GM23338 (cell line): ENCODE results near the gene RAB40A.

ENCODE experiments used
- CREB1 ChIP-seq: fragments of 250-450 bp; sonication (Bioruptor Pico); IDR thresholded peaks from 2 replicates; pipeline ENCODE4 v1.5.0; 2020; ENCODE audit warnings: low read depth, mild to moderate bottlenecking, moderate library complexity
- EZH2 ChIP-seq: fragments of 200-600 bp; sonication (generic); IDR thresholded peaks from one replicate; pipeline ENCODE4 v1.8.0; 2017; ENCODE audit warnings: antibody characterized with exemption, mild to moderate bottlenecking, low read depth; ENCODE audit not compliant: unreplicated experiment
- EZH2phosphoT487 ChIP-seq: fragments of 200-600 bp; sonication (generic); IDR thresholded peaks from one replicate; pipeline ENCODE4 v1.8.1; 2018; ENCODE audit warnings: antibody characterized with exemption; ENCODE audit not compliant: unreplicated experiment
- JUNB ChIP-seq: IDR thresholded peaks from one replicate; pipeline ENCODE4 v1.6.1; 2016; ENCODE audit warnings: antibody characterized with exemption; ENCODE audit not compliant: unreplicated experiment
- POLR2AphosphoS5 ChIP-seq: IDR thresholded peaks from 2 replicates; pipeline ENCODE4 v1.6.1; 2016; ENCODE audit warnings: antibody characterized with exemption, low read depth
- REST ChIP-seq: IDR thresholded peaks from one replicate; pipeline ENCODE4 v1.6.1; 2018; ENCODE audit warnings: antibody characterized with exemption; ENCODE audit not compliant: unreplicated experiment
- ZNF114 ChIP-seq: fragments of 250-450 bp; sonication (Bioruptor Pico); IDR thresholded peaks from 2 replicates; pipeline ENCODE4 v1.5.0; 2020; ENCODE audit warnings: mild to moderate bottlenecking, moderate library complexity
- ZNF462 ChIP-seq: fragments of 250-450 bp; sonication (Bioruptor Pico); IDR thresholded peaks from 2 replicates; pipeline ENCODE4 v1.5.0; 2020; ENCODE audit warnings: mild to moderate bottlenecking, moderate library complexity
- TF ChIP-seq, protein P1 (sequence below), 2 experiments: fragments of 200-600 bp in 1 of 2; sonication (generic) in 1 of 2; conservative IDR thresholded peaks; 2 replicates each; pipeline versions ENCODE4 v1.5.1 to v1.6.1; 2016 to 2017; ENCODE audit warnings: antibody characterized with exemption in 2 of 2, low read depth in 2 of 2, mild to moderate bottlenecking in 2 of 2, moderate library complexity in 1 of 2

DNA sequence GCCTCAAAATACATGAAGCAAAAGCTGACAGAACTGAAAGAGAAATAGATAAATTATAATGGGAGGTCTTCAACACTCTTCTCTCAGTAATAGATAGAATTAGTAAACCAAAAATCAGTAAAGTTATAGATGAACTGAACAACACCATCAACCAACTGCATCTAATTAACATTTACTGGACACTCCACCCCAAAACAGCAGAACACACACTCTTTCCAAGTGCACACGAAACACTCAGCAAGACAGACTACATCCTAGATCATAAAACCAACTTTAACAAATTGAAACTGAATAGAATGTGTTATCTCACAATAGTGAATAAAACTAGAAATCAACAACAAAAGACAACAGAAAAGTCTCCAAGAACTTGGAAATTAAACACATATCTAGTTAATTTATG is 41.0 kb upstream of the RAB40A start:
- TF ChIP-seq, protein P1, sequence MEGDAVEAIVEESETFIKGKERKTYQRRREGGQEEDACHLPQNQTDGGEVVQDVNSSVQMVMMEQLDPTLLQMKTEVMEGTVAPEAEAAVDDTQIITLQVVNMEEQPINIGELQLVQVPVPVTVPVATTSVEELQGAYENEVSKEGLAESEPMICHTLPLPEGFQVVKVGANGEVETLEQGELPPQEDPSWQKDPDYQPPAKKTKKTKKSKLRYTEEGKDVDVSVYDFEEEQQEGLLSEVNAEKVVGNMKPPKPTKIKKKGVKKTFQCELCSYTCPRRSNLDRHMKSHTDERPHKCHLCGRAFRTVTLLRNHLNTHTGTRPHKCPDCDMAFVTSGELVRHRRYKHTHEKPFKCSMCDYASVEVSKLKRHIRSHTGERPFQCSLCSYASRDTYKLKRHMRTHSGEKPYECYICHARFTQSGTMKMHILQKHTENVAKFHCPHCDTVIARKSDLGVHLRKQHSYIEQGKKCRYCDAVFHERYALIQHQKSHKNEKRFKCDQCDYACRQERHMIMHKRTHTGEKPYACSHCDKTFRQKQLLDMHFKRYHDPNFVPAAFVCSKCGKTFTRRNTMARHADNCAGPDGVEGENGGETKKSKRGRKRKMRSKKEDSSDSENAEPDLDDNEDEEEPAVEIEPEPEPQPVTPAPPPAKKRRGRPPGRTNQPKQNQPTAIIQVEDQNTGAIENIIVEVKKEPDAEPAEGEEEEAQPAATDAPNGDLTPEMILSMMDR (conservative IDR thresholded peaks at IDR 0.05; ENCODE audit: low read depth in 2 of 2), result no peak
- no peak for TF ChIP-seq POLR2AphosphoS5
- no peak for TF ChIP-seq EZH2
- TF ChIP-seq REST, result no peak
- no peak for TF ChIP-seq CREB1
- TF ChIP-seq JUNB, result no peak
- TF ChIP-seq ZNF462 (CRISPR knock-in tag), result no peak
- TF ChIP-seq EZH2phosphoT487, result no peak
- no peak for TF ChIP-seq ZNF114
